Measurements from ENCODE around the gene SH3BGRL2.

DNA sequence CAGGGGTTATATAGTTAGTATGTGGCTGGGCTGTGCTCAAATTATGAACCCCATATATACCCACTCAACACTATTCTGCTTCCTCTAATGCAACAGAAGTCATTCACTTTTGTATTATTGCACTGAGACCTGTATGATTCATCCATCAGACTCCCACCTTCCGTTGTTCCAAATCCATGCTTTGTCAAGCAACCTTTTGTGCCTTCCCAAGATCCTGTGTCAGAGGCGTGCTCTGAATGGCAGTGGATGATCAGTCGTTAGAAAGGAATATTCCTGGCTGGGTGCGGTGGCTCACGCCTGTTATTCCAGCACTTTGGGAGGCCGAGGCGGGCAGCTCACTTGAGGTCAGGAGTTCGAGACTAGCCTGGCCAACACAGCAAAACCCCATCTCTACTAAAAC, 103.2 kb downstream of the SH3BGRL2 start:
- TF ChIP-seq, protein P1, sequence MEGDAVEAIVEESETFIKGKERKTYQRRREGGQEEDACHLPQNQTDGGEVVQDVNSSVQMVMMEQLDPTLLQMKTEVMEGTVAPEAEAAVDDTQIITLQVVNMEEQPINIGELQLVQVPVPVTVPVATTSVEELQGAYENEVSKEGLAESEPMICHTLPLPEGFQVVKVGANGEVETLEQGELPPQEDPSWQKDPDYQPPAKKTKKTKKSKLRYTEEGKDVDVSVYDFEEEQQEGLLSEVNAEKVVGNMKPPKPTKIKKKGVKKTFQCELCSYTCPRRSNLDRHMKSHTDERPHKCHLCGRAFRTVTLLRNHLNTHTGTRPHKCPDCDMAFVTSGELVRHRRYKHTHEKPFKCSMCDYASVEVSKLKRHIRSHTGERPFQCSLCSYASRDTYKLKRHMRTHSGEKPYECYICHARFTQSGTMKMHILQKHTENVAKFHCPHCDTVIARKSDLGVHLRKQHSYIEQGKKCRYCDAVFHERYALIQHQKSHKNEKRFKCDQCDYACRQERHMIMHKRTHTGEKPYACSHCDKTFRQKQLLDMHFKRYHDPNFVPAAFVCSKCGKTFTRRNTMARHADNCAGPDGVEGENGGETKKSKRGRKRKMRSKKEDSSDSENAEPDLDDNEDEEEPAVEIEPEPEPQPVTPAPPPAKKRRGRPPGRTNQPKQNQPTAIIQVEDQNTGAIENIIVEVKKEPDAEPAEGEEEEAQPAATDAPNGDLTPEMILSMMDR (IDR thresholded peaks at IDR 0.05; ENCODE audit: insufficient read depth, low read length): no peak
- TF ChIP-seq, protein P2, sequence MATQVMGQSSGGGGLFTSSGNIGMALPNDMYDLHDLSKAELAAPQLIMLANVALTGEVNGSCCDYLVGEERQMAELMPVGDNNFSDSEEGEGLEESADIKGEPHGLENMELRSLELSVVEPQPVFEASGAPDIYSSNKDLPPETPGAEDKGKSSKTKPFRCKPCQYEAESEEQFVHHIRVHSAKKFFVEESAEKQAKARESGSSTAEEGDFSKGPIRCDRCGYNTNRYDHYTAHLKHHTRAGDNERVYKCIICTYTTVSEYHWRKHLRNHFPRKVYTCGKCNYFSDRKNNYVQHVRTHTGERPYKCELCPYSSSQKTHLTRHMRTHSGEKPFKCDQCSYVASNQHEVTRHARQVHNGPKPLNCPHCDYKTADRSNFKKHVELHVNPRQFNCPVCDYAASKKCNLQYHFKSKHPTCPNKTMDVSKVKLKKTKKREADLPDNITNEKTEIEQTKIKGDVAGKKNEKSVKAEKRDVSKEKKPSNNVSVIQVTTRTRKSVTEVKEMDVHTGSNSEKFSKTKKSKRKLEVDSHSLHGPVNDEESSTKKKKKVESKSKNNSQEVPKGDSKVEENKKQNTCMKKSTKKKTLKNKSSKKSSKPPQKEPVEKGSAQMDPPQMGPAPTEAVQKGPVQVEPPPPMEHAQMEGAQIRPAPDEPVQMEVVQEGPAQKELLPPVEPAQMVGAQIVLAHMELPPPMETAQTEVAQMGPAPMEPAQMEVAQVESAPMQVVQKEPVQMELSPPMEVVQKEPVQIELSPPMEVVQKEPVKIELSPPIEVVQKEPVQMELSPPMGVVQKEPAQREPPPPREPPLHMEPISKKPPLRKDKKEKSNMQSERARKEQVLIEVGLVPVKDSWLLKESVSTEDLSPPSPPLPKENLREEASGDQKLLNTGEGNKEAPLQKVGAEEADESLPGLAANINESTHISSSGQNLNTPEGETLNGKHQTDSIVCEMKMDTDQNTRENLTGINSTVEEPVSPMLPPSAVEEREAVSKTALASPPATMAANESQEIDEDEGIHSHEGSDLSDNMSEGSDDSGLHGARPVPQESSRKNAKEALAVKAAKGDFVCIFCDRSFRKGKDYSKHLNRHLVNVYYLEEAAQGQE (IDR thresholded peaks at IDR 0.05; ENCODE audit: insufficient replicate concordance, low read depth): no peak
- TF ChIP-seq POLR2AphosphoS5 (IDR thresholded peaks at IDR 0.05; ENCODE audit: low read depth): no peak
- TF ChIP-seq GABPA (IDR thresholded peaks at IDR 0.05; ENCODE audit: low read depth): no peak
- TF ChIP-seq SPI1 (IDR thresholded peaks at IDR 0.05; ENCODE audit: borderline replicate concordance, low read depth): no peak
